ENCODE data around the gene AZIN2. TPM values are rescaled to one million over a fixed set of nuclear protein-coding genes. Genes with fewer than 3 reads are reported as not detected.
"Not testable (repeated sequence)": the region's sequence is repeated elsewhere in the genome, so short reads cannot be mapped to it uniquely, and the experiment has no call there.

The AZIN2 gene
- total RNA-seq, 1 experiment from 2014 or later: 2.3 TPM

DNA sequence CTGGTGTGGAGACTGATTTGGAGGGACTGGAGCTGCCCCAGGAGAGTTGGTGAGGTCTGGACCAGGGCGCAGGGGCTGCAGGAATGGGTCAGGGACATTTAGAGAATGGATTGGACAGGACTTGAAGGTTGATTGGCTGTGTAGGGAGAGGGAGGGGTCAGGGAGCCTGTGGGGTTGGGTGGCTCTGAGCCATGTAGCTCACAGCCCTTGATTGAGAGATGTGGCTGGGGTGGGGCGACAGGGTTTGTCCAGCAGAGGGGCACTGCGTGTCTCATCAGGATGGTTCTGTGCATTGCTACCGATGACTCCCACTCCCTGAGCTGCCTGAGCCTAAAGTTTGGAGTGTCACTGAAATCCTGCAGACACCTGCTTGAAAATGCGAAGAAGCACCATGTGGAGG, 12.1 kb downstream of the AZIN2 start:
- DNase-seq (ENCODE audit: low read depth): no peak

GRCh38 chr1:33094486-33094885, 13.5 kb downstream of the AZIN2 start:
- DNase-seq (ENCODE audit: low read depth): no peak

DNA sequence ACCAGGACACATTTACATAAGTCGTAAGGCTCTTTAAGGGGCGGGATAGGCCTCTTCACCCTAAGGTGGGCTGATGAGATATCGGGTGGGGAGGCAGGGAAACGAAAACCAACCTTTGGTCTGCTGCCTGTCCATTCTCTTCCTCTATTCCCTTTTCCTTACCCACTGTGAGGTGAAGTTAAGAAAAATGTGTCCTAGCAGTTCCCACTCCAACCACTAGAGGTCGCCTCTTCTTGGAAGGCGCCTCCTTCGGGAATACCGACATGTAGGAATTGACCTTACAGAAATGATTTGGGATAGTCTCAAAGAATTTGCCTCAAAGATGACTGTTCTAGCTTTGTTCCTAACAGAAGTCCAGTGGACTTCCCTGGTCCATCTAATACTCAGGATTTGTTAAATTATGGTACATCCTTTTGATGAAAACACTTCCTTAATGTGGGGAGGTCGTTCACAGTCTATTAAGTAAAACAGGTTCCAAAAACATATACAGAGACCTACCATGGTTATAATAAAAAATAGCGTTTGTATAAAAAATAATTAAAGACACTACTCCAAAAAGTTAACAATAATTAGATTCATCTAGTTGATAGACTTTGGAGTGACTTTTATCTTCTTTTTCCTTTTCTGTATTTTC, 14.1 kb downstream of the AZIN2 start:
- DNase-seq (ENCODE audit: low read depth): peak; percentile 70

DNA sequence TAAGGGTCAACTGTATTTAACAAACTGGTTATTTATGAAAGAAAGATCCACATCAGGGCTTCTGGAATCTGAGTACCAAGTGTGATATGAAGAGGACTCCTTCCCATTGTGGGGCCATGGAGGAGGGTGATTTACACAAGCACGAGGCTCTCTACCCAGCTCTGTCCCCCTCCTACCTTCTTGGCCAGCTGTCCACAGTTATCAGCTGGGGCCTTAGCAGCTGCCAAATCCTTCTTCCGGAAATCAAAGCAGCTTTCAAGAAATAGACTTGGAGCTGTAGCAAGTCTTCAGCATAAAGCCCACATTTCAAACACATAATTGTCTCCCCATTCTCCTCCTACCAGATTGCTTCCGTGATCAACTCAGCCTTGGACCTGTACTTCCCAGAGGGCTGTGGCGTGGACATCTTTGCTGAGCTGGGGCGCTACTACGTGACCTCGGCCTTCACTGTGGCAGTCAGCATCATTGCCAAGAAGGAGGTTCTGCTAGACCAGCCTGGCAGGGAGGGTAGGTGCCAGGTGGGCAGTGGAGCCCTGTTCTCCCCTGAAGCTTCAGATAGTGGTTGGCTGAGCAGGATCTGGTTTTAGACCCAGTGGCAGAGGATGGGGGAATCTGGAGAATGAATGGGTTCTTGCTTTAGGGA, 15.5 kb downstream of the AZIN2 start:
- no peak for DNase-seq (ENCODE audit: low read depth)

DNA sequence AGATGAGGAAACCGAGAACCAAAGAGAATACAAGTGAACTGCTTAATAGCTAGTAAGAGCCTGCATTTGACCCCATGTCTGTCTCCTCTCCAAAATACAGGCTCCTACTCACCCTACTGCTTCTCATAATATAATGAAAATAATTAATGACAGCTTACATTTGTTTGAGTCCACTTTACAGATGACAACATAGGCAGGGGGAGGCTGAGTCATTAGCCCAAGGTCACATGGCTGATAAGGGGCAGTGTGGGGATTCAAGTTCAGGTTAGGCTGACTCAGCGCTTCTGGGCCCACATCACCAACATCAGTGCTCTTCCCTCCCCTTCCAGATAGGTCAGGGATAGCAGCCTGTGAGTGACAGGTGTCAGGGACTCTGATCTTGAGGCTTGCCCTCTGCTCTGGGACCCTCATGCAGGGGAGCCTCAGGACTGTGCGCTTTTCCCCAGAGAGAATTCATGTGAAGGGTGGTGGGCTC, 16.2 kb downstream of the AZIN2 start:
- peak; percentile 61 for DNase-seq (ENCODE audit: low read depth)

DNA sequence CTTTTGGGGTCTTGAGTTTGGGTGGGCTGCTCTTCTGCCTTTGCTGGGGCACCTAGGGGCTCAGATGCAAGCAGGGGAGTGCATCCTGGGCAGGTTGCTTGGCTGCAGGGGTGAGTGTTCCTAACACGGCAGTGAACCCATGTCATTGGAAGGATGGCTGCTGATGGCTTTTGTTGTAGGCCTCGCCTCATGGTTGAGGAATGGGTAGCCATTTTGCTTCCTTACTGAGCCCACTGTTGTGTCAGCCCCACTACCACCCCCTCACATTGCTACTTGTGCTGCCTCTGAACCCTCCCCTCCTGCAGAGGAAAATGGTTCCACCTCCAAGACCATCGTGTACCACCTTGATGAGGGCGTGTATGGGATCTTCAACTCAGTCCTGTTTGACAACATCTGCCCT, 16.8 kb downstream of the AZIN2 start:
- no peak for DNase-seq (ENCODE audit: low read depth)

DNA sequence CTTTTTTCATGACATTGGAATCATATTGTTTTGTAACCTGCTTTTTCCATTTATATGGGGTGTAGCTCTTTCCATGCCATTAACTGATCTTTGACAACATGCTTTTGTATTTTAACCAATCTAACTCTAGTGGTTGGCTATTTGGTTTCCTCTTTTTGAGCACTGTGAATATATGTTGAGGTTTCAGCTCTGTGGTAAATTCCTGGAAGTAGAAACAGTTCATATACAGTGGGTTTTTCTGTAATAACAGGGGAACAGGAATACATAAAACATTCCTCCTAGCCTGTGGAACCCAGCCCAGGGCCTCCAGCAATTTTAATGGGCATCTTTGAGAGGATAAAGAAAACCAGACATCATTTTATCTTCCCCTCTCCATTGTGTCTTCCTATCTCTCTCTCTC, 17.4 kb downstream of the AZIN2 start:
- no peak for DNase-seq (ENCODE audit: low read depth)

GRCh38 chr1:33099290-33100118, 18.6 kb downstream of the AZIN2 start:
- peak; percentile 100 for DNase-seq (ENCODE audit: low read depth)

GRCh38 chr1:33100119-33100415, 19.1 kb downstream of the AZIN2 start:
- not testable (repeated sequence) for DNase-seq (ENCODE audit: low read depth)

GRCh38 chr1:33110477-33110876, 29.5 kb downstream of the AZIN2 start:
- DNase-seq (ENCODE audit: low read depth): no peak

DNA sequence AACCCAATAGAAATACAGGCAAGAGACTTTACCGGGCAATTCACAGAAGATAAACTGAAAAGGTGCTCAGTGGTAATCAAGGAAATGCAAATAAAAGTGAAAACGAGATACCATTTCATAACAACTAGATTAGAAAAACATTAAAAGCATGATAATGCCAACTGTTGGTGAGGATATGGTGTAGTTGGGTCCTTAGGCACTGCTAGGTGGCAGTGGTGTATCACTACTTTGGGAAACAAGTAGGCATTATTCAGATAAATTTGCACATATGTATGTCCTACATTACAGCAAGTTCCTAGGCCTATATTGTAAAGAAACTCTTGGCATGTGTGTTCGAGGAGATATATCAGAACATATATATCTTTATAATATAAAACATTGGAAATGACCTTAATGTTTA, 31.0 kb downstream of the AZIN2 start:
- peak; percentile 55 for DNase-seq (ENCODE audit: low read depth)

GRCh38 chr1:33117440-33118085, 36.6 kb downstream of the AZIN2 start:
- DNase-seq (ENCODE audit: low read depth): no peak

GRCh38 chr1:33118274-33118673, 37.3 kb downstream of the AZIN2 start:
- DNase-seq (ENCODE audit: low read depth): no peak

DNA sequence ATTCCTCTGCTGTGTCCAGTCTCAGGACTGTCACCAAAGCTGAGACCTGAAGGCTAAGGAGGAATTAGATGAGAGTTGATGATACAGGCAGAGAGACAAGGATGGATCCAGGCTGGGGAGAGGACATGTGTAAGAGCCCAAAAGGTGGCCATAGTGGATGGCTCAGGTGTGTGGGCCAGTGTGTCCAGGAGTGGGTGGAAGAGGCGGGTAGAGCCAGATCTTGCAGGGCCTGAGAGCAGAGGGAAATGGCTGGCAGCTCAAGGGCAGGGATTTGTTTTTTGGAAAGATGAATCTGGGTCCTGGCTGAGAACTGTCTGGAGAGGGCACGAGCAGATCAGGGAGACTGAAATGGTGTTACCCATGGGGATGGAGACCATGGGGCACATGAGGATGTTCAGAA, 38.1 kb downstream of the AZIN2 start:
- no peak for DNase-seq (ENCODE audit: low read depth)

- DNase-seq (ENCODE audit: low read depth): no peak
These were observed 38.7 kb downstream of the AZIN2 start for GRCh38 chr1:33119532-33120217.

- peak; percentile 33 for DNase-seq (ENCODE audit: low read depth)
These were observed 39.7 kb downstream of the AZIN2 start for GRCh38 chr1:33120436-33121231.

- DNase-seq (ENCODE audit: low read depth): no peak
These were observed 40.8 kb downstream of the AZIN2 start for GRCh38 chr1:33121728-33122127.

DNA sequence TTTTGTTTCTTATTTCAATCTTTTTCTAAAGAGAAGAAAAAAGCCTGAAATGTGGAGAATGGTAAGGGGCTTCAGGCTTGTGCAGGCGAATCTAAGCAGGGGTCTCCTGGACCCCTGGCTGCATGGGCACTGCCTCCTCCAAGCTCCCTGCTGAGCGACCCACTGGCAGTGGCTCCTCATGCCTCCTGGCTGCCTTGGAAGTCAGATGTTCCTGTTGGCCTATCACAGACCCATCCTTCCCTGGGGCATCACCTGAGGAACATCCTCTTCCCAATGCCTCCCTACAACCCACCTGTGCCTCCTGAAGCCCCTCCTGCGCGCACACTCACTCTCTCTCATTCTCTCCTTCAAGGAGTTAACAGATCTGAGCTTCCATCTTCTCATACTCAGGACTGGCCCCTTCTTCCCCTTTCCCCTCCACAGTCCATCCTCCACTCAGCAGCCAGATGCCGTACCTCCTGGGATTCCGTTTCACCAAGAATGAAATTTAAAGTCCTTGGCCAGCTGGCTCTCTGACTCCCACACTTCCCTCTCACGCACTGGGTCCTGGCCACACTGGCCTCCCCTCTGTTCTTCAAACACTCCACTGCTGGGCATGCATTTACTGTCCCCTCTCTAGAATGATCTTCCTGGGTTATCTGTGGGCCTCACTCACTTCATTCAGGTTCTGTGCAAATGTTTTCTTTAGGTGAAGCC, 41.7 kb downstream of the AZIN2 start:
- no peak for DNase-seq (ENCODE audit: low read depth)

DNA sequence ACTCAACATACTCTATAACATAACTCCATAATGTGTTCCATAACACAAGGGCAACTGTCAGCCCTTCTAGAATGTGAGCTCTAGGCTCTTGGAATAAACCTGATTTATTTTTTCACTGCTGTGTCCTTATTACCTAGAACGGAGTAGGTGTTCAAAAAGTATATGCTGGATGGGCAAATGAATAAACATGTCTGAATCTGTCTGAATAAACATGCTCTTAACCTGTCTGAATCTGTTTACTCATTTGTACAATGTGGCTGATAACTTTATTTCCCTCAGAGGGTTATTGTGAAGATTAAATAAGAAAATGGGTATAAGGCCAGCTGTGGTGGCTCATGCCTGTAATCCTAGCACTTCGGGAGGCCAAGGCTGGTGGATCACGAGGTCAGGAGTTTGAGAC, 42.3 kb downstream of the AZIN2 start:
- DNase-seq (ENCODE audit: low read depth): no peak

- DNase-seq (ENCODE audit: low read depth): not testable (repeated sequence)
These were observed 43.7 kb downstream of the AZIN2 start for GRCh38 chr1:33124647-33125046.

All from HT1080 (cell line).